ENCODE measurements around the gene PREX1. TPM values are rescaled to one million over a fixed set of nuclear protein-coding genes. Genes with fewer than 3 reads are reported as not detected.

The PREX1 gene
- polyA plus RNA-seq, 1 donor (not counting 4 experiments of a cell fraction or from before 2014, with no cell fraction given): 0.22 TPM

GRCh38 chr20:48709744-48710143, 118.1 kb downstream of the PREX1 start:
- no peak overlapping the region for H3K9ac ChIP-seq (ENCODE audit: control insufficient read depth, extremely low read depth, insufficient read depth, low read length)
- H3K4me2 ChIP-seq (ENCODE audit: control insufficient read depth, extremely low read depth, insufficient read depth, low read depth, low read length): no peak overlapping the region
- H3K27me3 ChIP-seq (ENCODE audit: control insufficient read depth, extremely low read depth, insufficient read depth, low read length): no peaks in the 10 kb centered on the region
- dilution Hi-C loops (cut with MboI; ENCODE audit: extremely low pct_ligation_motif_present, low sequenced_read_pairs): no loop called here
- no peaks in the 10 kb centered on the region for H3K9me3 ChIP-seq (ENCODE audit: control insufficient read depth, low read depth, low read length)
- no peak overlapping the region for H3K4me3 ChIP-seq (ENCODE audit: control insufficient read depth in 2 of 3, extremely low read depth in 1 of 3, insufficient read depth in 2 of 3, low read depth in 1 of 3, low read length in 3 of 3)
- H3K36me3 ChIP-seq (ENCODE audit: control insufficient read depth in 2 of 2, extremely low read depth in 1 of 2, insufficient read depth in 2 of 2, low read length in 2 of 2): no peaks in the 10 kb centered on the region
- no peaks in the 10 kb centered on the region for H3K4me1 ChIP-seq (ENCODE audit: control insufficient read depth, extremely low read depth, insufficient read depth, low read length)
- no peaks in the 10 kb centered on the region for H3K79me2 ChIP-seq (ENCODE audit: control insufficient read depth, insufficient read depth, low read length)
- no peak overlapping the region for H2AFZ ChIP-seq (ENCODE audit: control insufficient read depth, low read length)
- no peak overlapping the region for H3K27ac ChIP-seq (ENCODE audit: control insufficient read depth, insufficient read depth, low read length)
- H3K9me1 ChIP-seq (ENCODE audit: control insufficient read depth, extremely low read depth, insufficient read depth, low read length): no peaks in the 10 kb centered on the region
- TF ChIP-seq CTCF (optimal IDR thresholded peaks at IDR 0.05 in 1 of 3, IDR thresholded peaks at IDR 0.05 in 1 of 3, conservative IDR thresholded peaks at IDR 0.05 in 1 of 3; ENCODE audit: extremely low read depth in 1 of 3, insufficient read depth in 2 of 3, low read length in 3 of 3): no peak
- no peak for TF ChIP-seq EZH2 (IDR thresholded peaks at IDR 0.05; ENCODE audit: low read length)
- no peaks in the 10 kb centered on the region for H4K20me1 ChIP-seq (ENCODE audit: control insufficient read depth, extremely low read depth, insufficient read depth, low read length)
- no peak for DNase-seq (ENCODE audit: low read depth, low spot score)
- FAIRE-seq: no peak

- no peak overlapping the region for H3K4me3 ChIP-seq (ENCODE audit: control insufficient read depth in 2 of 3, extremely low read depth in 1 of 3, insufficient read depth in 2 of 3, low read depth in 1 of 3, low read length in 3 of 3)
- FAIRE-seq (no peak), DNase-seq (ENCODE audit: low read depth, low spot score) (no peak)
- no peak overlapping the region for H3K4me2 ChIP-seq (ENCODE audit: control insufficient read depth, extremely low read depth, insufficient read depth, low read depth, low read length)
- no peak for TF ChIP-seq CTCF (optimal IDR thresholded peaks at IDR 0.05 in 1 of 3, IDR thresholded peaks at IDR 0.05 in 1 of 3, conservative IDR thresholded peaks at IDR 0.05 in 1 of 3; ENCODE audit: extremely low read depth in 1 of 3, insufficient read depth in 2 of 3, low read length in 3 of 3)
- TF ChIP-seq EZH2 (IDR thresholded peaks at IDR 0.05; ENCODE audit: low read length): no peak
- H3K79me2 ChIP-seq (ENCODE audit: control insufficient read depth, insufficient read depth, low read length): no peaks in the 10 kb centered on the region
- H3K9me3 ChIP-seq (ENCODE audit: control insufficient read depth, low read depth, low read length): no peaks in the 10 kb centered on the region
- no peaks in the 10 kb centered on the region for H4K20me1 ChIP-seq (ENCODE audit: control insufficient read depth, extremely low read depth, insufficient read depth, low read length)
- no peaks in the 10 kb centered on the region for H3K4me1 ChIP-seq (ENCODE audit: control insufficient read depth, extremely low read depth, insufficient read depth, low read length)
- no peaks in the 10 kb centered on the region for H3K9me1 ChIP-seq (ENCODE audit: control insufficient read depth, extremely low read depth, insufficient read depth, low read length)
- H3K27ac ChIP-seq (ENCODE audit: control insufficient read depth, insufficient read depth, low read length): no peak overlapping the region
- no peak overlapping the region for H2AFZ ChIP-seq (ENCODE audit: control insufficient read depth, low read length)
- no peak overlapping the region for H3K9ac ChIP-seq (ENCODE audit: control insufficient read depth, extremely low read depth, insufficient read depth, low read length)
- H3K27me3 ChIP-seq (ENCODE audit: control insufficient read depth, extremely low read depth, insufficient read depth, low read length): no peaks in the 10 kb centered on the region
- H3K36me3 ChIP-seq (ENCODE audit: control insufficient read depth in 2 of 2, extremely low read depth in 1 of 2, insufficient read depth in 2 of 2, low read length in 2 of 2): no peaks in the 10 kb centered on the region
- dilution Hi-C loops (cut with MboI; ENCODE audit: extremely low pct_ligation_motif_present, low sequenced_read_pairs): no loop called here
Observed at GRCh38 chr20:48709058-48709691, 118.6 kb downstream of the PREX1 start.
